ENCODE results near the gene SWSAP1.

DNA sequence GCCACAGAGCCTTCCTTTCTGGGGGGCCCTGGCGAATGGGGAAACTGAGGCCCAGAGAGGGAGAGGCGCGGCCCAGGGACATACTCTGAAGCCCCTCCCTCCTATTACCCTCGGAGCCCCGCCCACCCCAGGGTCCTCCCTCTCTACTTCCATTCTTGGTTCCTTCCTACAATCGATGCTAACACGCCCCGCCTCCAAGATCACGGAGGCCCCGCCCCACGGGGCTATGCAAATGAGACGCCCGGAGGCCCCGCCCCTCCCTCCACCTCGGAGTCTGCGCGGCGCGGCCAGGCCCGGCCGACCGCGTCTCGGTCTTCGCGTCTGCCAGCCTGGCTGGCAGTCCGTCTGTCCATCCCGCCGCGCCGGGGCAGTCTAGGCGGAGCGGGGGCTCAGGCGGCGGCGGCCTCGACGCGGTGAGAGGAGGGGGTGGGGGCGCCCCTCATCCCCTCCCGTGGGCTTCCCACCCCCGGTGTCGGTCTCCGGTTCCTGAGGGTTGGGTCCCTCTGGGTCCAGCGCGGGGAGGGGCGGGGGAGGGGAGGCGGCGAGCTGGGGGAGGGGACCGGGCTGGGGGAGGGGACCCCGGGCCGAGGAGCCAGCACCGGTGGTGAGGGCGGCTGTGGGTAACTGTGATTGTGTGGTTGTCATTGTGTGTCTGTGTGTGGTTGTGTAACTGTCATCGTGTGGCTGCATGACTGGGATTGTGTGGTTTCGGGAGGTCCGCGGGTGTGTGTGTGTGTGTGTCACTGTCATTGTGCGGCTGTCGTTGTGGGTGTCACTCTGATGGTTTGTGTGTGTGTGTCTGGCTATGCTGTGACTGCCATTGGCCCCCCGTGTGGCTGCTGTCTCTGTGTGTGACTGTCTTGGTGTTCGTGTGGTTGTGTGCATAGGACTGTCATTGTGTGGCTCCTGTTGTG lies 19.0 kb upstream of the SWSAP1 start, which contains the start of gene PLPPR2:
- no peak for TF ChIP-seq CTCF (conservative IDR thresholded peaks at IDR 0.05 in 1 of 2, IDR thresholded peaks at IDR 0.05 in 1 of 2; ENCODE audit: low read depth in 1 of 2, low read length in 2 of 2)
- TF ChIP-seq EZH2 (IDR thresholded peaks at IDR 0.05; ENCODE audit: low read length, missing control alignments) = no peak

Data from fibroblast of lung (primary cell).